ENCODE results near the gene RNF7. TPM values are rescaled to one million over a fixed set of nuclear protein-coding genes. Genes with fewer than 3 reads are reported as not detected.
A peak's percentile ranks its signal among the peaks of the same experiment; 100 is the strongest.
"Not testable (repeated sequence)": the region's sequence is repeated elsewhere in the genome, so short reads cannot be mapped to it uniquely, and the experiment has no call there.

RNF7 gene
- 185 and 230 TPM in 2 replicates for total RNA-seq (2014; rRNA removed; shearing (Covaris generic))

DNA sequence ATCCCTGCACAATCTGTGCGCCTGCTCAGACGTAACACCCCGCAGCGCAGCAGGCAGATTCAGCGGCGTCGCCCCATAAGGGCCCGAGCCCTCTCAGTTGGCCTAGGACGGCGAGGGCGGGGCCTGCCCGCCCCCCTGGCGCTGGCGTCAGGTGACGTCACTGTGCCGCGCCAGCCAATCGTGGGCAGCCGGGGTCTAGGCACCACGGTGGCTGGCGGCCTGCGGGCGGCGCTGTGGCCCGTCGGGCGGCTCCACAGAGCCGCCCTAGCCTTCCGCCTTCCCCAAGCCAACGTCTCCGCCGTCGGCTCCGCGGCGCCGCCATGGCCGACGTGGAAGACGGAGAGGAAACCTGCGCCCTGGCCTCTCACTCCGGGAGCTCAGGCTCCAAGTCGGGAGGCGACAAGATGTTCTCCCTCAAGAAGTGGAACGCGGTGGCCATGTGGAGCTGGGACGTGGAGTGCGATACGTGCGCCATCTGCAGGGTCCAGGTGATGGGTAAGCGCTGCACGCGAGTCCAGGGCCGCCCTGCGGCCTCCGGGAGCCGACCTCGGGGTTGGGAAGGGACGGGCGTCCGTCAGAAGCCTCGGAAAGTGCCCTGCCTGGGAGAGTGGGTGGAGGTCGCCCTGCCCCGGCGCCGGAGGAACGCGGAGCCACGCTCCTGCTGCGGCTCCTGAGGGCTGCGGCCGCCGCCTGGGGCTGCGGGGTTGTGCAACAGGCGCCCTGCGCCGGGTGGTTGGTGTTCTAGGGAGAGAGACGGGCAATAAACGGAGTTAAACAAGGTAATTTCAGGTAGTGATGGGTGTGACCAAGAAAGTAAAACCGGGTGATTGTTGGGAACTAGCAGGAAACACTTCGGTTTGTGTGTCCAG lies at the start of gene RNF7:
RNF7 (plus strand) TSS at position 277 of the 869 bp plus-strand sequence; CDS start at position 321, 44 bp downstream.
- peak; percentile 98 for DNase-seq (ENCODE audit: low read depth)

DNA sequence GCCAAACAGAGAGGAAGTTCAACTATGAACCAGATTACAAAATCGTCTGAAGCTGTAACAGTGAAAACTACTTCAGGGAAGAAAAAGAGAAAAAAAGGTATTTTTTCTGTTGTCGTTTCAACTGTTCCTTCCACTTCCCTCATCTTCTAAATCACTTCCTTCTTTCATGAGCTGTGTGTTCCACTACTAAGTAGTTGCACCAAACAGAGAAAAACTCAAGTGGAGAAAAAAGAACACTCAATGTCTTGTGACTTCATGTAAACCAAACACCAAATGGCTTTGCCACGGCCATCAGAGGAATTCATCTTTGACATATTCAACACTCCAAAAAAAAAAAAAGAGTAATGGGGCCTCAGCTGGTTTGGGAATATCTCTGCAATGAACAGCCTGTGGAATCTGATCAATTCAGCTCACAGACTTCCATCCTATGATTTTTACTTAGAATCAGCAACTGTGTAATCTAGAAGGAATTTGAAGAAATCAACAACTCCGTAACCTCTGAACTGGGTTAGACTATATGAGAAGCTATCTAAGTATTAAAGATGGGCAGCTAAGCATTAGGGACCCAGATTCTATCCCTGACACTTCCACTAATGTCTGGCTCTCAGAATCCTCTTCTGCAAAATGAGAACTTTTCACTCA lies 47.5 kb upstream of the RNF7 start:
- DNase-seq (ENCODE audit: low read depth): no peak

DNA sequence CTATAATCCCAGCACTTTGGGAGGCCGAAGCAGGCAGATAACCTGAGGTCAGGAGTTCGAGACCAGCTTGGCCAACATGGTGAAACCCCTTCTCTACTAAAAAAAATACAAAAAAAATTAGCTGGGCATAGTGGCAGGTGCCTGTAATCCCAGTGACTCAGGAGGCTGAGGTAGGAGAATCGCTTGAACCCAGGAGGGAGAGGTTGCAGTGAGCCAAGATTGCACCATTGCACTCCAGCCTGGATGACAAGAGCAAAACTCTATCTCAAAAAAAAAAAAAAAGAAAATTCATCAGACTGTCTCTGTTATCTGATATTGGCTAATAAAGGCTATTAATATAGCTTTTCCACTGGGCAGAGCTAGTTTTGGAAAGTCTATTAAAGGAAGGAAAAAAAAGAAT lies 46.6 kb upstream of the RNF7 start:
- not testable (repeated sequence) for DNase-seq (ENCODE audit: low read depth)

- not testable (repeated sequence) for DNase-seq (ENCODE audit: low read depth)
These were observed 45.1 kb upstream of the RNF7 start for GRCh38 chr3:141692973-141693372.

DNA sequence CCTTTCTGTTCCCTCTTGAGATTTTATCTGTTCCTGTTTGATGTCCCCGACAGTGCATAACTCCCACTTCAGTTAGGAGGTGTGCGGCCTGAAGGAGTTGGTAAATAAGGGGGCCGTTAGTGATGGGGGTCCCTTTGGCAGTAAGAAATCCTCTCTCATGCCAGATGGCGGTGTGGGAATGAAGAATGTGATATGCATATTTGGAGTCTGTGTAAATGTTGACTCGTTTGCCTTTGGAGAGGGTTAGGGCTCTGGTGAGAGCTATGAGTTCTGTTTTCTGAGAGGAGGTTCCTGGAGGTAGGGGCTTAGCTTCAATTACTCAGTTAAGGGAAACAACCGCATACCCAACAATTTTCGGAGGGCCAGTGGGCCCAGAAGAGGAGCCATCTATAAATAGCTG lies 38.8 kb upstream of the RNF7 start:
- DNase-seq (ENCODE audit: low read depth): no peak

- DNase-seq (ENCODE audit: low read depth): no peak
These were observed 38.2 kb upstream of the RNF7 start for GRCh38 chr3:141699897-141700296.

GRCh38 chr3:141703367-141703766 lies 34.7 kb upstream of the RNF7 start:
- DNase-seq (ENCODE audit: low read depth): not testable (repeated sequence)

GRCh38 chr3:141707741-141708203 lies 30.3 kb upstream of the RNF7 start:
- DNase-seq (ENCODE audit: low read depth): no peak

GRCh38 chr3:141708367-141708766 lies 29.7 kb upstream of the RNF7 start:
- no peak for DNase-seq (ENCODE audit: low read depth)

DNA sequence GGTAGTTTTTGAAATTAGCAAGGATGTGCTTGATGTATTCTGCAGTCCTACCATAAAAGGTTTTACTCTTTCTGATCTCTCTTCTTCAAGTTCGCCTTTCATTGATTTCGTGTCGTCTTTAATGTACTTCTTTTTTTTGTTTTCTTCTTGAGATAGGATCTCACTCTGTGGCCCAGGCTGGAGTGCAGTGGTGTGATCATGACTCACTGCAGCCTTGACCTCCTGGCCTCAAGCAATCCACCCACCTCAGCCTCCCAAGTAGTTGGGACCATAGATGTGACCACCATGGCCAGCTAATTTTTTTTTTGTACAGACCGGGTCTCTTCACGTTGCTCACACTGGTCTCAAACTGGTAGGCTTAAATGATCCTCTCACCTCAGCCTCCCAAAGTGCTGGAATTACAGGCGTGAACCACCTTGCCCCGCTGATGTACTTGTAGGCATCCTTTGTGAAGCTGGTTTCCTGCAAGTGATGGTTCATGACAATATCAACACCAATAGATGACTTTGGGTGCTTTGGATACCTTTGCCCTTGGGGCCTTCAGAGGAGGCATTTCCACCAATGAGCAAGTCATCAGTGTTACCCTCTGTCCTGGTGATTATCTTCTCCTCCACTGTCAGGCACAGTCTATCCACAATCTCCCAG lies 28.9 kb upstream of the RNF7 start:
- no peak for DNase-seq (ENCODE audit: low read depth)

DNA sequence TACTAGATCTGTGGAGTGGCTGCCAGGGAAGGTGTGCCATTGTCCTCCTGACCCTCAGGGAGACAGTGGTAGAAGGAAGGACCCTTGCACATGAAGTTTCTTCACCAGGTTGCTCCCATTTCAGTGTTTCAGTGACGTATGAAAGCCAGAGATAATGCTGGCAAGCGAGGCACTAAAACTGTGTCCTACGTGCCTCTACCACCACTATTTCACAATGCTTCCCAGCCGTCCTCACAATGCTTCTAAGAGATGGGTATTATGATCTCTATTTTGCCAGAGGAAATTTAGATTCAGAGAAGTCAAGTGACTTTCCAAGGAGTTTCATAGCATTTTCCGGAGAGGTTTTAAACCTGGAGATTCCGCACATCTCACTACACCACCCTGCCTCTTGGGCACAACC lies 28.0 kb upstream of the RNF7 start:
- no peak for DNase-seq (ENCODE audit: low read depth)

DNA sequence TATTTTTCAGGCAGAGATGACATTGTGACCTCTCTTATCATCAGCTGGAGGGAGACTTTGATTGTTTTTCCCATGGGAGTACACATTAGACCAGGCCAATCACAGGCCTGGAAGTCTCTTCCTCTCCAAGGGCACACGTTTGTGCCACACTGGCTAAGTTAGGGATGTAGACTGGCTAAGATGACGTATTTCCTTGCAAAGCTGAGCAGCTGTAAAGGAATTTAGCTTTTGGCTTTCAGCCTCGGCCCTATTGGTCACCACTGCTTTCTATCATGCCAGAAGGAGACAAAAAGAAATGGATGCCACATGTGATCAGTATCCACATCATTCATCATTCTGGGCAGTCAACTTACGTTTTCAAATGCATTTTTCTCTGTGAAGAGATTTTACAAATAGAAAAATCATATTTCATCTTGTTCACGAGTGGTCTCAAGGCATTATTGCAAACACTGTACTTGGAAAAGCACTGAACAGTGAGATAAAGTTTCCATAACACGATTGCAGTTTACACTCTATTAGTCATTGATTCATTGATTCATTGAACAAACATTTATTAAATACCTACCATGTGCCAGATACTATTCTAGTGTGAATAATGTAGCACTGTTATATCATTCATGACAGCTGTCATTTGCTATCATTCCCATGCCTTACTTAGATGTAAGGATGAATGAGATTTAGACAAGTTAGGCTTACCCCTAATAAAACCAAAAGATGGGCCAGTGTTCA lies 27.0 kb upstream of the RNF7 start:
- peak; percentile 37 for DNase-seq (ENCODE audit: low read depth)

- no peak for DNase-seq (ENCODE audit: low read depth)
These were observed 23.4 kb upstream of the RNF7 start for GRCh38 chr3:141714671-141715070.

DNA sequence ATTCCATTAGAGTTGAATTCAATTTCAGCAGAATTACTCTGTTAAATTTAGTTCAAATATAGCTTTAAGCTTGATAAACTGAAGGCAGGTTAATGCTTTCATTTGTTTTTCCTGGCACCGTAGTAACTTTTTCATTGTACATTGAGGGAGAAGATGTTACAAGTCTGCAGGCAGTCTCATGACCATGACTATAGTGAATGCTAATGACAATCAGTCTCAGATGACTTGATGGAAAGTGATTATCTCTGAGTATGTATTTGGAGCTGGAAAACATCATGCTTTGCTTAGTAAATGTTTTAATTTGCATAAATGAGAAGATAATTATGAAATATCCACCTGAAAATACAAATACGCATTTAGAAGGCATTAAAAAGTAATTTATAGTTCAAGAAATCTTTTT lies 16.0 kb upstream of the RNF7 start:
- no peak for DNase-seq (ENCODE audit: low read depth)

DNA sequence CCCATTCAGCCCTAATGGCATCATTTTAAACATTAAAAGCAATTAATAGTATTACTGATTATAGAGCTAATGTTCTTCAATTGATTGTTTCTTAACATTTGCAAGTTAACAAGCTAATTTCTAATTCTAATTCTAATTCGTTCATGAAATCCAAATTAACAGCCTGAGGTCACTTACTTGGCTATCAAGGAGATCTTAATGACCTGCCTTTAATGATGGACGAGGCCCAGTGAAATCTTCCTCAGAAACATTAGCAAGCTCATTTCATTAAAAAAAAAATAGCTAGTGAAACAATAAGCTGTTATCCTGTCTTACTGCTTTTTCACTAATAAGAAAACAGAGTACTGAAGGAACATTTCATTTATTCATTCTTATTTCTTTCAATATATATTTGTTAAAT lies 15.4 kb upstream of the RNF7 start:
- DNase-seq (ENCODE audit: low read depth): no peak

DNA sequence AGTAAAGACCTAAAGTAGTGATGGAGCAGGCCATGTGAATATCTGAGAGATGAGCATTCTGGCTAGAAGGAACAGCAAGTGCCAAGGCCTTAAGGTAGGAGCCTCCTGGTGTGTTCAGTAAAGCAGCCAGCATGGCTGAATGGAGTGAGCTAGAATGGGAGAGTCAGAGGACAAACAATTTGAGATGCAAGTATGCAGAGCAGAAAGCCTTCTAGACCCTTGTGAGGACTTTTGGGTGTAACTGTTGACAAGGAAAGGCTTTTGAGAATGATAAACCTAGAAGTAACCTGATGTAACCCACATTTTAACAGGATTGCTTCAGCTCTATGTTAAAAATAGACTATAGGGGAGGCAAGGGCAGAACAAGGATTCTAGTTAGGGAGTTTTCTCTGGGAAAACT lies 14.8 kb upstream of the RNF7 start:
- DNase-seq (ENCODE audit: low read depth): no peak

- no peak for DNase-seq (ENCODE audit: low read depth)
These were observed 13.9 kb upstream of the RNF7 start for GRCh38 chr3:141724186-141724585.

DNA sequence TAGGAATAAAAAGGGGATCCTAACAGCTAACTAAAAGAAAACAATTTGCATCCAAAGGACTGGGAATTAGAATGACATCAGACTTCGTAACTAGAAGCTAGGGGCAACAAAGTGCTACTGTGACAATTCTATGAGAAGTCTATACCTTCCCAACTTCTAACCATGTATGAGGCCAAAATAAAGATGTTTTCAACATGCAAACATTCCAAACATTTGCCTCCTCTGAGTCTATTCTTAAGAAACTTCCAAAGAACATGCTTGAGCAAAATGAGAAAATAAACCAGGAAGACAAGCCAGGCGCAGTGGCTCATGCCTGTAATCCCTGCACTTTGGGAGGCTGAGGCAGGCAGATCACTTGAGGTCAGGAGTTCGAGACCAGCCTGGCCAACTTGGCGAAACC lies 13.1 kb upstream of the RNF7 start:
- DNase-seq (ENCODE audit: low read depth): no peak

GRCh38 chr3:141726483-141726882 lies 11.6 kb upstream of the RNF7 start:
- no peak for DNase-seq (ENCODE audit: low read depth)

DNA sequence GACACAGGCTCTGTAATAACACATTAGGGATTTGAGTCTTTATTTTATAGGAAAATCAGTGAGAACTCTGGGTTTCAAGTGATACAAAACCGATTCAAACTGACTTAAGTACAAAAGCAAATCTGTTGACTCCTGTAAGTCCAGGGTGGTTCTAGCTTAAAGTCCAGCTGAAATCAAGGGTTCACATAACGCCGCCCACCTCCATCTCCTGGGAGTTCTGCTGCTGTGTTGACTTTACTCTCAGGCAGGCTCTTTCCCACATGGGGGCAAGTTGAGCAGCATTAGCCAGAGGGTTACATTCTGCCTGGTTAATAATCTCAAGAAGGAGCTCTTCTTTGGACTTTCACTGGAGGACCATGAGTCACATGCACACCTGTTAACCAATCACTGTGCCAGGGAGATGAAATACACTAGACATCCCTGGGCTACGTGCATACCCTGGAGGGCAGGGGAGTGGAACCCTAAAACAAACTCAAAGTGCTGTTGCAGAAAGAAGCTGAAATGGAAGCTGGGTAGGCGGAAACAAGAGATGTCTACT lies 9.7 kb upstream of the RNF7 start:
- no peak for DNase-seq (ENCODE audit: low read depth)

- DNase-seq (ENCODE audit: low read depth): no peak
These were observed 8.9 kb upstream of the RNF7 start for GRCh38 chr3:141729240-141729639.

DNA sequence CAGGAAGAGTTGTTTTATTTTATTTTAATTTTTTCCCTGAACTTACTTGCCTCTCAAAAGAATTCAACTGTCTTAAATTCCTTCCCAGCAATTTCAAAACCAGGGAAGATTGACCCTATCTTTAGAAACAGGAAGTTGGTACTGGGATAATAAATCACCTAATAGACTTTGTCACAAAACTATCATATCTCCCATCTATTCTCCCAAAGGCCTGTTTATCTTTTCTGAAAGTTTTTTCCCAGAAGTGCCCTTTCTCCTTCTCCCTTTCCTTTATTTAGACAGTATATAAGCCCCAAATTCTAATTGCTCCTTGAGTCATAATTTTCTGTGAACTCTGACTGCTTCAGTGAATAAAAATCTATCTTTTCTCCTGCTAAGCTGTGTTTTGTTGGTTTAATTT lies 2.9 kb upstream of the RNF7 start:
- no peak for DNase-seq (ENCODE audit: low read depth)

Data from Daoy (cell line).